Ishikawa (cell line): ENCODE measurements around the gene GALNT5.

Experiments
- CEBPB ChIP-seq: IDR thresholded peaks from 2 replicates; pipeline ENCODE4 v1.6.1; 2012
- CREB1 ChIP-seq: IDR thresholded peaks from 2 replicates; pipeline ENCODE4 v1.6.1; 2012; ENCODE audit warnings: low read depth
- EGR1 ChIP-seq: IDR thresholded peaks from 2 replicates; pipeline ENCODE4 v1.6.1; 2012
- EP300 ChIP-seq: IDR thresholded peaks from 2 replicates; pipeline ENCODE4 v1.6.1; 2012; ENCODE audit warnings: borderline replicate concordance
- TAF1 ChIP-seq: IDR thresholded peaks from 2 replicates; pipeline ENCODE4 v1.6.1; 2012; ENCODE audit warnings: low read depth, mild to moderate bottlenecking
- YY1 ChIP-seq: IDR thresholded peaks from 2 replicates; pipeline ENCODE4 v1.6.1; 2012; ENCODE audit warnings: low read depth
- ZBTB7A ChIP-seq: IDR thresholded peaks from 2 replicates; pipeline ENCODE4 v1.6.1; 2012; ENCODE audit warnings: low read depth
- TF ChIP-seq, protein P1 (sequence below): IDR thresholded peaks from 2 replicates; pipeline ENCODE4 v1.6.1; 2012
- TF ChIP-seq, protein P2 (sequence below): IDR thresholded peaks from 2 replicates; pipeline ENCODE4 v1.6.1; 2012; ENCODE audit warnings: low read depth, mild to moderate bottlenecking

DNA sequence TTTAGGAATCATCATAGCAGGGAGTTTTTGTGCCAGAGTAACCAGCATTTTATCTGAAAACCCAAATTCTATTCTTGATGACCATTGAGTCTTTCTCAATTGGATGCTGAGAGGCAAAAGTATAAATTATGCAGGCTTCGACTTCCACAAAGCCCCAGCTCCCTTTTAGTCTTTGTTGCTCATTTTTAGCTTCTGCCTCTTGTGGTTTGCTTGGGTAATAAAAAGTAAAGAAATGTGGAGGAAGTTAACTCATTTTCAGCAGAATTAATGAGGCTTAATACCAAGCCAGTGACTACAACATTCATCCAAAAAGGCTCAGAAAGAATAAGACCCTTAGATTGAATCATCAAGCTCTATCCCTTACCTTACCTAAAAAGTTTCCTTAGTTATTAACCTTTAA, 49.5 kb downstream of the GALNT5 start:
- TF ChIP-seq YY1 (no peak), EGR1 (no peak), CEBPB (no peak), EP300 (no peak), CREB1 (no peak), ZBTB7A (no peak), TAF1 (no peak)
- TF ChIP-seq, protein P1, sequence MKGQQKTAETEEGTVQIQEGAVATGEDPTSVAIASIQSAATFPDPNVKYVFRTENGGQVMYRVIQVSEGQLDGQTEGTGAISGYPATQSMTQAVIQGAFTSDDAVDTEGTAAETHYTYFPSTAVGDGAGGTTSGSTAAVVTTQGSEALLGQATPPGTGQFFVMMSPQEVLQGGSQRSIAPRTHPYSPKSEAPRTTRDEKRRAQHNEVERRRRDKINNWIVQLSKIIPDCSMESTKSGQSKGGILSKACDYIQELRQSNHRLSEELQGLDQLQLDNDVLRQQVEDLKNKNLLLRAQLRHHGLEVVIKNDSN: no peak
- TF ChIP-seq, protein P2, sequence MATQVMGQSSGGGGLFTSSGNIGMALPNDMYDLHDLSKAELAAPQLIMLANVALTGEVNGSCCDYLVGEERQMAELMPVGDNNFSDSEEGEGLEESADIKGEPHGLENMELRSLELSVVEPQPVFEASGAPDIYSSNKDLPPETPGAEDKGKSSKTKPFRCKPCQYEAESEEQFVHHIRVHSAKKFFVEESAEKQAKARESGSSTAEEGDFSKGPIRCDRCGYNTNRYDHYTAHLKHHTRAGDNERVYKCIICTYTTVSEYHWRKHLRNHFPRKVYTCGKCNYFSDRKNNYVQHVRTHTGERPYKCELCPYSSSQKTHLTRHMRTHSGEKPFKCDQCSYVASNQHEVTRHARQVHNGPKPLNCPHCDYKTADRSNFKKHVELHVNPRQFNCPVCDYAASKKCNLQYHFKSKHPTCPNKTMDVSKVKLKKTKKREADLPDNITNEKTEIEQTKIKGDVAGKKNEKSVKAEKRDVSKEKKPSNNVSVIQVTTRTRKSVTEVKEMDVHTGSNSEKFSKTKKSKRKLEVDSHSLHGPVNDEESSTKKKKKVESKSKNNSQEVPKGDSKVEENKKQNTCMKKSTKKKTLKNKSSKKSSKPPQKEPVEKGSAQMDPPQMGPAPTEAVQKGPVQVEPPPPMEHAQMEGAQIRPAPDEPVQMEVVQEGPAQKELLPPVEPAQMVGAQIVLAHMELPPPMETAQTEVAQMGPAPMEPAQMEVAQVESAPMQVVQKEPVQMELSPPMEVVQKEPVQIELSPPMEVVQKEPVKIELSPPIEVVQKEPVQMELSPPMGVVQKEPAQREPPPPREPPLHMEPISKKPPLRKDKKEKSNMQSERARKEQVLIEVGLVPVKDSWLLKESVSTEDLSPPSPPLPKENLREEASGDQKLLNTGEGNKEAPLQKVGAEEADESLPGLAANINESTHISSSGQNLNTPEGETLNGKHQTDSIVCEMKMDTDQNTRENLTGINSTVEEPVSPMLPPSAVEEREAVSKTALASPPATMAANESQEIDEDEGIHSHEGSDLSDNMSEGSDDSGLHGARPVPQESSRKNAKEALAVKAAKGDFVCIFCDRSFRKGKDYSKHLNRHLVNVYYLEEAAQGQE: no peak
